Liver (tissue), 3 donors: ENCODE data around the gene ABCA3.

Source experiments
- CTCF ChIP-seq: fragments of 150-350 bp; IDR thresholded peaks from 2 replicates; pipeline ENCODE4 v1.5.1; 2017; ENCODE audit warnings: improper control_type of control experiment, low read depth, low read length; ENCODE audit not compliant: missing input control
- FOXA1 ChIP-seq: IDR thresholded peaks from 2 replicates; pipeline ENCODE4 v1.6.1; 2016; ENCODE audit warnings: antibody characterized with exemption
- JUND ChIP-seq, 2 donors: IDR thresholded peaks; 2 replicates each; pipeline ENCODE4 v1.6.1; 2016; ENCODE audit warnings: antibody characterized with exemption in 2 of 2
- NR2F2 ChIP-seq: IDR thresholded peaks from 2 replicates; pipeline ENCODE4 v1.6.1; 2016; ENCODE audit warnings: antibody characterized with exemption
- RAD21 ChIP-seq, 2 donors: IDR thresholded peaks; 2 replicates each; pipeline ENCODE4 v1.6.1; 2016; ENCODE audit warnings: antibody characterized with exemption in 2 of 2, mild to moderate bottlenecking in 2 of 2
- RXRA ChIP-seq, 2 donors: IDR thresholded peaks; 2 replicates each; pipeline ENCODE4 v1.6.1; 2017 to 2018; ENCODE audit warnings: antibody characterized with exemption in 2 of 2, mild to moderate bottlenecking in 1 of 2
- YY1 ChIP-seq: IDR thresholded peaks from 2 replicates; pipeline ENCODE4 v1.6.1; 2016; ENCODE audit warnings: antibody characterized with exemption, mild to moderate bottlenecking
- ZBTB33 ChIP-seq: IDR thresholded peaks from 2 replicates; pipeline ENCODE4 v1.6.1; 2016; ENCODE audit warnings: antibody characterized with exemption
- donor health status: healthy.
- donor health status: healthy.

- TF ChIP-seq FOXA1 (no peak), CTCF (no peak), YY1 (no peak), RAD21 (IDR thresholded peaks at IDR 0.05) (no peak), ZBTB33 (no peak), RXRA (IDR thresholded peaks at IDR 0.05) (no peak), NR2F2 (no peak), JUND (IDR thresholded peaks at IDR 0.05) (no peak)
These were observed 111.4 kb downstream of the ABCA3 start for GRCh38 chr16:2229091-2229490.
